Measurements from ENCODE around the gene TANK.

The TANK gene

GRCh38 chr2:161169335-161169734 lies 9.1 kb downstream of the TANK start (continued):
- TF ChIP-seq OSR1 (CRISPR knock-in tag; IDR thresholded peaks at IDR 0.05) (no peak), TOX (CRISPR knock-in tag; IDR thresholded peaks at IDR 0.05; ENCODE audit: borderline replicate concordance) (no peak), ZFP3 (CRISPR knock-in tag; IDR thresholded peaks at IDR 0.05) (no peak)

- ATAC-seq: peak; percentile 40; the same call in 2 of the 3 replicates
- no peak for TF ChIP-seq ZNF565 (CRISPR knock-in tag; conservative IDR thresholded peaks at IDR 0.05; ENCODE audit: low read depth)
Measured at GRCh38 chr2:161170377-161170776, 10.1 kb downstream of the TANK start.

- ATAC-seq: no peak
- no peak for TF ChIP-seq CSDC2 (CRISPR knock-in tag; IDR thresholded peaks at IDR 0.05)
- TF ChIP-seq ZFP3 (CRISPR knock-in tag; IDR thresholded peaks at IDR 0.05): no peak
- TF ChIP-seq BACH2 (CRISPR knock-in tag; IDR thresholded peaks at IDR 0.05; ENCODE audit: borderline replicate concordance): no peak
Measured at GRCh38 chr2:161170958-161171932, 11.0 kb downstream of the TANK start.

GRCh38 chr2:161172901-161173540 lies 12.8 kb downstream of the TANK start:
- no peak for ATAC-seq

GRCh38 chr2:161173541-161174194 lies 13.4 kb downstream of the TANK start:
- ATAC-seq: no peak
- TF ChIP-seq ARNTL (CRISPR knock-in tag; IDR thresholded peaks at IDR 0.05; ENCODE audit: borderline replicate concordance, low read depth) (no peak), OSR1 (CRISPR knock-in tag; IDR thresholded peaks at IDR 0.05) (no peak), ZC3H10 (CRISPR knock-in tag; IDR thresholded peaks at IDR 0.05) (no peak), ESRRG (CRISPR knock-in tag; IDR thresholded peaks at IDR 0.05) (no peak), TCF4 (CRISPR knock-in tag; IDR thresholded peaks at IDR 0.05; ENCODE audit: borderline replicate concordance) (no peak), ZNF8 (CRISPR knock-in tag; IDR thresholded peaks at IDR 0.05) (no peak), ZFP30 (CRISPR knock-in tag; IDR thresholded peaks at IDR 0.05) (no peak), ISL1 (CRISPR knock-in tag; IDR thresholded peaks at IDR 0.05) (no peak), RARB (CRISPR knock-in tag; IDR thresholded peaks at IDR 0.05) (no peak), CREB5 (CRISPR knock-in tag; IDR thresholded peaks at IDR 0.05; ENCODE audit: low read depth) (no peak), BACH2 (CRISPR knock-in tag; IDR thresholded peaks at IDR 0.05; ENCODE audit: borderline replicate concordance) (no peak), TOX (CRISPR knock-in tag; IDR thresholded peaks at IDR 0.05; ENCODE audit: borderline replicate concordance) (no peak), CSRNP3 (CRISPR knock-in tag; IDR thresholded peaks at IDR 0.05) (no peak), ZNF70 (CRISPR knock-in tag; IDR thresholded peaks at IDR 0.05) (no peak), PPARA (CRISPR knock-in tag; IDR thresholded peaks at IDR 0.05; ENCODE audit: borderline replicate concordance) (no peak)

More at GRCh38 chr2:161172901-161173540, 12.8 kb downstream of the TANK start:
- TF ChIP-seq ZFP3 (CRISPR knock-in tag; IDR thresholded peaks at IDR 0.05) (no peak), ESRRG (CRISPR knock-in tag; IDR thresholded peaks at IDR 0.05) (no peak), ZNF8 (CRISPR knock-in tag; IDR thresholded peaks at IDR 0.05) (no peak), GLIS3 (CRISPR knock-in tag; IDR thresholded peaks at IDR 0.05) (no peak), PPARA (CRISPR knock-in tag; IDR thresholded peaks at IDR 0.05; ENCODE audit: borderline replicate concordance) (no peak)

GRCh38 chr2:161177969-161178368 lies 17.7 kb downstream of the TANK start:
- no peak for ATAC-seq
- TF ChIP-seq ZFP30 (CRISPR knock-in tag; IDR thresholded peaks at IDR 0.05) (no peak), PATZ1 (CRISPR knock-in tag; IDR thresholded peaks at IDR 0.05; ENCODE audit: borderline replicate concordance) (no peak), TCF4 (CRISPR knock-in tag; IDR thresholded peaks at IDR 0.05; ENCODE audit: borderline replicate concordance) (no peak), ARNTL (CRISPR knock-in tag; IDR thresholded peaks at IDR 0.05; ENCODE audit: borderline replicate concordance, low read depth) (no peak), BACH2 (CRISPR knock-in tag; IDR thresholded peaks at IDR 0.05; ENCODE audit: borderline replicate concordance) (no peak), ZNF8 (CRISPR knock-in tag; IDR thresholded peaks at IDR 0.05) (no peak), CSDC2 (CRISPR knock-in tag; IDR thresholded peaks at IDR 0.05) (no peak), ZNF565 (CRISPR knock-in tag; conservative IDR thresholded peaks at IDR 0.05; ENCODE audit: low read depth) (no peak), PPARA (CRISPR knock-in tag; IDR thresholded peaks at IDR 0.05; ENCODE audit: borderline replicate concordance) (no peak), OSR1 (CRISPR knock-in tag; IDR thresholded peaks at IDR 0.05) (no peak), ZNF70 (CRISPR knock-in tag; IDR thresholded peaks at IDR 0.05) (no peak), ESRRG (CRISPR knock-in tag; IDR thresholded peaks at IDR 0.05) (no peak), TOX (CRISPR knock-in tag; IDR thresholded peaks at IDR 0.05; ENCODE audit: borderline replicate concordance) (no peak), ISL1 (CRISPR knock-in tag; IDR thresholded peaks at IDR 0.05) (no peak)
